Endothelial cell of umbilical vein (primary cell): ENCODE measurements around the gene THSD7B. TPM values are rescaled to one million over a fixed set of nuclear protein-coding genes. Genes with fewer than 3 reads are reported as not detected.

Experiments
- BruUV-seq: library from RNA; stranded (reverse); fragments of 400-500 nt; replicated peaks from 2 replicates; lab custom pipeline; 2021; lab: Mats Ljungman, UMichigan
- CTCF ChIA-PET: fragments of 300-600, 350-600 bp; sonication (Branson Sonifier 250); formaldehyde crosslinking; loops from one replicate; lab custom pipeline; 2021; ENCODE audit warnings: antibody characterized with exemption, inconsistent platforms; lab: Charles Lee
- POLR2A ChIA-PET: fragments of 300-600, 350-600 bp; sonication (Branson Sonifier 250); formaldehyde crosslinking; loops from one replicate; lab custom pipeline; 2021; ENCODE audit warnings: antibody characterized with exemption, inconsistent platforms; lab: Charles Lee
- DNase-seq: peaks from one replicate; pipeline ENCODE4 v3.0.0-alpha.2; 2011; ENCODE audit warnings: low read depth, low spot score
- FAIRE-seq: peaks from 2 replicates; lab custom pipeline; 2011; peaks lifted over from hg19 to GRCh38; lab: Jason Lieb, UNC
- H2AFZ ChIP-seq: 2 replicates; pipeline ENCODE4 v1.6.0; 2012; ENCODE audit warnings: low read depth, low read length, control low read depth, inconsistent platforms
- H3K27ac ChIP-seq: 2 replicates; pipeline ENCODE4 v1.5.1; 2011; ENCODE audit warnings: low read depth, mild to moderate bottlenecking, control low read depth, low read length, moderate library complexity; ENCODE audit not compliant: insufficient read depth
- H3K27me3 ChIP-seq, 2 experiments: 2 replicates each; pipeline versions ENCODE4 v1.6.0 to v1.6.1; 2011; ENCODE audit warnings: low read length in 2 of 2, mixed read lengths in 1 of 2; ENCODE audit not compliant: control insufficient read depth in 2 of 2, insufficient read depth in 2 of 2
- H3K36me3 ChIP-seq, 2 experiments: 2 replicates in 1 of 2; 3 replicates in 1 of 2; pipeline ENCODE4 v1.5.1; 2011; ENCODE audit warnings: low read length in 2 of 2, mild to moderate bottlenecking in 1 of 2, moderate library complexity in 1 of 2; ENCODE audit not compliant: control insufficient read depth in 2 of 2, insufficient read depth in 2 of 2; ENCODE audit errors: extremely low read depth in 1 of 2
- H3K4me1 ChIP-seq: 3 replicates; pipeline ENCODE4 v1.5.1; 2011; ENCODE audit warnings: mild to moderate bottlenecking, low read length; ENCODE audit not compliant: control insufficient read depth, insufficient read depth; ENCODE audit errors: extremely low read depth
- H3K4me2 ChIP-seq: 2 replicates; pipeline ENCODE4 v1.6.1; 2011; ENCODE audit warnings: low read length, control low read depth, mixed read lengths; ENCODE audit not compliant: insufficient read depth
- H3K4me3 ChIP-seq, 3 experiments: fragments of 200-600 bp in 1 of 3; sonication (generic), shearing (Covaris generic) in 1 of 3; replicated peaks in 1 of 3; 2 replicates each; pipeline ENCODE4 v1.5.1; 2011 to 2016; ENCODE audit warnings: control low read depth in 3 of 3, low read length in 3 of 3, mild to moderate bottlenecking in 2 of 3, inconsistent platforms in 1 of 3, low read depth in 1 of 3, moderate library complexity in 1 of 3; ENCODE audit not compliant: insufficient read depth in 1 of 3
- H3K79me2 ChIP-seq: 2 replicates; pipeline ENCODE4 v1.6.0; 2012; ENCODE audit warnings: low read length, inconsistent platforms; ENCODE audit not compliant: control insufficient read depth, insufficient read depth
- H3K9ac ChIP-seq: replicated peaks from 2 replicates; pipeline ENCODE3; 2011; ENCODE audit warnings: low read length, control low read depth; ENCODE audit not compliant: insufficient read depth; ENCODE audit errors: extremely low read depth
- H3K9me1 ChIP-seq: replicated peaks from 3 replicates; pipeline ENCODE4 v1.6.0; 2011; ENCODE audit warnings: mild to moderate bottlenecking, low read length; ENCODE audit not compliant: control insufficient read depth, insufficient read depth; ENCODE audit errors: extremely low read depth
- H3K9me3 ChIP-seq: replicated peaks from 2 replicates; pipeline ENCODE4 v1.5.1; 2012; ENCODE audit warnings: low read length, inconsistent platforms; ENCODE audit not compliant: control insufficient read depth, insufficient read depth
- H4K20me1 ChIP-seq: replicated peaks from 2 replicates; pipeline ENCODE3; 2011; ENCODE audit warnings: mild to moderate bottlenecking, low read length; ENCODE audit not compliant: control insufficient read depth, insufficient read depth; ENCODE audit errors: extremely low read depth
- EZH2 ChIP-seq: IDR thresholded peaks from 2 replicates; pipeline ENCODE4 v1.6.1; 2012; ENCODE audit warnings: borderline replicate concordance, low read depth, mild to moderate bottlenecking, moderate library complexity, low read length, inconsistent platforms; ENCODE audit not compliant: severe bottlenecking
- FOS ChIP-seq: IDR thresholded peaks from 2 replicates; pipeline ENCODE4 v1.6.1; 2011; ENCODE audit warnings: mild to moderate bottlenecking, low read length, moderate library complexity, borderline replicate concordance; ENCODE audit not compliant: insufficient read depth
- GATA2 ChIP-seq: IDR thresholded peaks from 2 replicates; pipeline ENCODE4 v1.7.0; 2011; ENCODE audit warnings: low read depth, mild to moderate bottlenecking, moderate library complexity, mixed read lengths, low read length; ENCODE audit not compliant: insufficient read length, insufficient read depth
- JUN ChIP-seq: IDR thresholded peaks from 2 replicates; pipeline ENCODE4 v1.6.1; 2011; ENCODE audit warnings: borderline replicate concordance, low read depth; ENCODE audit not compliant: insufficient read length, insufficient read depth
- MYC ChIP-seq: IDR thresholded peaks from one replicate; pipeline ENCODE4 v1.6.1; 2011; ENCODE audit warnings: mild to moderate bottlenecking, low read depth, low read length
- POLR2A ChIP-seq: IDR thresholded peaks from 2 replicates; pipeline ENCODE4 v1.6.1; 2012; ENCODE audit warnings: low read depth, mild to moderate bottlenecking, control low read depth, low read length
- POLR2AphosphoS5 ChIP-seq: IDR thresholded peaks from 2 replicates; pipeline ENCODE4 v1.6.1; 2012; ENCODE audit warnings: low read depth, mild to moderate bottlenecking, control low read depth, low read length, moderate library complexity; ENCODE audit not compliant: insufficient read depth
- dilution Hi-C: fragments of 300-500 bp; cut with MboI; formaldehyde crosslinking; loops from one replicate; pipeline ENCODE4 v1.15.0; 2019; ENCODE audit warnings: low sequenced_read_pairs; ENCODE audit not compliant: extremely low pct_ligation_motif_present
- intact Hi-C: fragments of 100-400 bp; cut with micrococcal nuclease; formaldehyde crosslinking; loops from one replicate; pipeline ENCODE4 v1.10.0; 2022
- polyA plus RNA-seq, 4 experiments: library from polyadenylated mRNA; depleted of rRNA in 3 of 4; stranded (reverse) in 3 of 4; unstranded in 1 of 4; fragments of >200 nt; gene quantifications; 2 replicates each; pipeline versions ENCODE4 v1.2.1 to v1.2.3, GENCODE V29; 2011 to 2012; ENCODE audit warnings: missing spikeins in 1 of 4
- total RNA-seq: library from RNA; stranded (reverse); gene quantifications from 2 replicates; pipeline ENCODE4 v1.2.3, GENCODE V29; 2021
- TF ChIP-seq, protein P1 (sequence below): IDR thresholded peaks from 2 replicates; pipeline ENCODE4 v1.6.1; 2011; ENCODE audit not compliant: insufficient read depth, insufficient read length
- TF ChIP-seq, protein P2 (sequence below), 2 donors: IDR thresholded peaks; 1 replicate in 1 of 2; 2 replicates in 1 of 2; pipeline ENCODE4 v1.5.1; 2011; ENCODE audit warnings: low read length in 2 of 2, mild to moderate bottlenecking in 2 of 2, moderate library complexity in 2 of 2, control low read depth in 1 of 2, inconsistent platforms in 1 of 2, low read depth in 1 of 2; ENCODE audit not compliant: insufficient read depth in 1 of 2; ENCODE audit errors: extremely low read depth in 1 of 2

Gene THSD7B
- total and polyA plus RNA-seq, 2 donors (not counting 3 experiments of a cell fraction or from before 2014, with no cell fraction given), result 0.04 TPM; not detected in 1

DNA sequence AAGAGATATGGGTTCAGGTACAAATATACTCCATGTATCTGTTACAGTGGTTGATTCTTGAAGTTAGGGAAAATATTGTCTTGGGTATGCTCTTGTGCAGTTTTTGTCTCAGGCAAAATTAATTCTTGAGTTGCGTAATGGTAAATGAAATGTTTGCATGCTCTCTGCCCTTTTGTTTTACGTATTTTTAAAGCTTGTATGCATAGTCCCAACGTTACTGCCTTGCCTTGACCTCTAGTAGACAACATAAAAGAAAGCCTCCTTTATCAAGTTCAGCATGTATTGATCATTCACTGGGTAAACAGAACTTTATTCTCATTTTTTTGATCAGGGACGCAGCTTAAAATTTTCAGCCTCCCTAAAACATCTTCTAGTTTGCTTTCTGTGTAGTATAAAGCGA, 283.1 kb downstream of the THSD7B start:
- H4K20me1 ChIP-seq, result no peaks in the 10 kb centered on the region
- H3K9ac ChIP-seq, result no peak overlapping the region
- no peak overlapping the region for H3K27ac ChIP-seq
- no peaks in the 10 kb centered on the region for H3K9me1 ChIP-seq
- no peak for DNase-seq
- H3K27me3 ChIP-seq, result no peaks in the 10 kb centered on the region
- ChIA-PET CTCF (interaction anchor here (0.8 kb wide), 1 partner anchor 116 kb away, joined by 3 read pairs; no protein-coding TSS in a partner anchor), POLR2A (no interaction called here)
- no peak overlapping the region for H3K4me3 ChIP-seq
- BruUV-seq, result no TSS peak
- no peak for TF ChIP-seq JUN
- H2AFZ ChIP-seq, result no peak overlapping the region
- dilution Hi-C loops, result no loop called here
- intact Hi-C loops, result no loop called here
- no peaks in the 10 kb centered on the region for H3K4me1 ChIP-seq
- no peaks in the 10 kb centered on the region for H3K36me3 ChIP-seq
- H3K79me2 ChIP-seq, result no peaks in the 10 kb centered on the region
- H3K9me3 ChIP-seq, result no peaks in the 10 kb centered on the region
- no peak overlapping the region for H3K4me2 ChIP-seq
- FAIRE-seq, result no peak

DNA sequence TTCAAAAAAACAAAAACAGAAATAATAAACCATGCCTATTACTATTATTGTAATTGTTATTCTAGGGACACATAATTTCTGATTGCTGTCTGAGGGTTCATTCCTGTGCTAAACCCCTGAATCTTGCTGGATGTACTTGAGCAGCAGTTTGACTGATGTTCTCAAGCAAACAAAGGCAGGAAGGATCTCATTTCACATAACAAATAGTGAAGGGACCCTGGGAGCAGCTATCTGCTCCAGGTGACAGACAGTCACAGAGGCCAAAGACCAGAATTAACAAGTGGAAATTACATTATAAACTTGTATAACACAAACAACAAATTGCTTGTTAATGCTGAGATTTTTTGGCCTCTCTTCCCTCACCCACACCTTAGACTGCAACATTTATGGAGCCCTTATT, 284.2 kb downstream of the THSD7B start:
- no peaks in the 10 kb centered on the region for H3K36me3 ChIP-seq
- no peak overlapping the region for H3K9ac ChIP-seq
- POLR2A ChIA-PET, result no interaction called here
- CTCF ChIA-PET, result interaction anchor here (1.3 to 2.9 kb wide), 2 partner anchors 117 to 176 kb away, joined by 4 to 14 read pairs; no protein-coding TSS in a partner anchor
- H4K20me1 ChIP-seq, result no peaks in the 10 kb centered on the region
- no peak overlapping the region for H2AFZ ChIP-seq
- no peaks in the 10 kb centered on the region for H3K27me3 ChIP-seq
- no peaks in the 10 kb centered on the region for H3K9me1 ChIP-seq
- no peaks in the 10 kb centered on the region for H3K79me2 ChIP-seq
- H3K4me2 ChIP-seq, result no peak overlapping the region
- FAIRE-seq (no peak), DNase-seq (no peak)
- no peak overlapping the region for H3K27ac ChIP-seq
- dilution Hi-C loops, result no loop called here
- intact Hi-C loops, result no loop called here
- H3K9me3 ChIP-seq, result no peaks in the 10 kb centered on the region
- H3K4me1 ChIP-seq, result no peaks in the 10 kb centered on the region
- TF ChIP-seq MYC (no peak), JUN (no peak), POLR2A (no peak), GATA2 (no peak), EZH2 (no peak), POLR2AphosphoS5 (no peak), FOS (no peak)
- TF ChIP-seq, protein P1, sequence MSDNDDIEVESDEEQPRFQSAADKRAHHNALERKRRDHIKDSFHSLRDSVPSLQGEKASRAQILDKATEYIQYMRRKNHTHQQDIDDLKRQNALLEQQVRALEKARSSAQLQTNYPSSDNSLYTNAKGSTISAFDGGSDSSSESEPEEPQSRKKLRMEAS, result no peak
- TF ChIP-seq, protein P2, sequence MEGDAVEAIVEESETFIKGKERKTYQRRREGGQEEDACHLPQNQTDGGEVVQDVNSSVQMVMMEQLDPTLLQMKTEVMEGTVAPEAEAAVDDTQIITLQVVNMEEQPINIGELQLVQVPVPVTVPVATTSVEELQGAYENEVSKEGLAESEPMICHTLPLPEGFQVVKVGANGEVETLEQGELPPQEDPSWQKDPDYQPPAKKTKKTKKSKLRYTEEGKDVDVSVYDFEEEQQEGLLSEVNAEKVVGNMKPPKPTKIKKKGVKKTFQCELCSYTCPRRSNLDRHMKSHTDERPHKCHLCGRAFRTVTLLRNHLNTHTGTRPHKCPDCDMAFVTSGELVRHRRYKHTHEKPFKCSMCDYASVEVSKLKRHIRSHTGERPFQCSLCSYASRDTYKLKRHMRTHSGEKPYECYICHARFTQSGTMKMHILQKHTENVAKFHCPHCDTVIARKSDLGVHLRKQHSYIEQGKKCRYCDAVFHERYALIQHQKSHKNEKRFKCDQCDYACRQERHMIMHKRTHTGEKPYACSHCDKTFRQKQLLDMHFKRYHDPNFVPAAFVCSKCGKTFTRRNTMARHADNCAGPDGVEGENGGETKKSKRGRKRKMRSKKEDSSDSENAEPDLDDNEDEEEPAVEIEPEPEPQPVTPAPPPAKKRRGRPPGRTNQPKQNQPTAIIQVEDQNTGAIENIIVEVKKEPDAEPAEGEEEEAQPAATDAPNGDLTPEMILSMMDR (IDR thresholded peaks at IDR 0.05; ENCODE audit: extremely low read depth in 1 of 2, insufficient read depth in 1 of 2, low read depth in 1 of 2, low read length in 2 of 2), result no peak
- no peak overlapping the region for H3K4me3 ChIP-seq
- BruUV-seq, result no TSS peak
